Adipocyte (in vitro differentiated cells): Measurements from ENCODE around the gene WNT7B.

Source experiments
- DNase-seq: peaks from one replicate; pipeline ENCODE4 v3.0.0-alpha.2; 2015; ENCODE audit warnings: low read depth
- H3K27me3 ChIP-seq: replicated peaks from 2 replicates; pipeline ENCODE4 v1.7.0; 2013; ENCODE audit warnings: mild to moderate bottlenecking, low read length, moderate library complexity; ENCODE audit not compliant: control insufficient read depth, insufficient read depth
- H3K36me3 ChIP-seq: 2 replicates; pipeline ENCODE4 v1.7.0; 2013; ENCODE audit warnings: low read length, mild to moderate bottlenecking, moderate library complexity; ENCODE audit not compliant: control insufficient read depth, insufficient read depth, severe bottlenecking
- H3K4me1 ChIP-seq: 2 replicates; pipeline ENCODE4 v1.7.0; 2013; ENCODE audit warnings: mild to moderate bottlenecking, low read length, moderate library complexity; ENCODE audit not compliant: control insufficient read depth, insufficient read depth
- H3K4me3 ChIP-seq: 2 replicates; pipeline ENCODE4 v1.7.0; 2013; ENCODE audit warnings: mild to moderate bottlenecking, low read length, moderate library complexity
- H3K9ac ChIP-seq: 2 replicates; pipeline ENCODE4 v1.7.0; 2013; ENCODE audit warnings: mild to moderate bottlenecking, low read length, moderate library complexity
- H3K9me3 ChIP-seq: 2 replicates; pipeline ENCODE4 v1.7.0; 2013; ENCODE audit warnings: mild to moderate bottlenecking, low read length, moderate library complexity; ENCODE audit not compliant: control insufficient read depth

The WNT7B gene

GRCh38 chr22:45886540-45886939 lies 90.4 kb downstream of the WNT7B start:
- H3K4me1 ChIP-seq, result no peaks in the 10 kb centered on the region
- no peak overlapping the region for H3K9ac ChIP-seq
- H3K27me3 ChIP-seq, result peaks cover 48% of the 10 kb centered on the region
- no peaks in the 10 kb centered on the region for H3K36me3 ChIP-seq
- no peak overlapping the region for H3K4me3 ChIP-seq
- DNase-seq, result no peak
- H3K9me3 ChIP-seq, result no peaks in the 10 kb centered on the region

- Histone ChIP-seq H3K27me3 (peaks cover 53% of the 10 kb centered on the region), H3K36me3 (no peaks in the 10 kb centered on the region), H3K9ac (no peak overlapping the region), H3K9me3 (no peaks in the 10 kb centered on the region), H3K4me1 (no peaks in the 10 kb centered on the region), H3K4me3 (no peak overlapping the region)
- no peak for DNase-seq
Measured at GRCh38 chr22:45885941-45886395, 91.0 kb downstream of the WNT7B start.

GRCh38 chr22:45885171-45885840 lies 91.7 kb downstream of the WNT7B start:
- no peak for DNase-seq
- no peak overlapping the region for H3K9ac ChIP-seq
- no peak overlapping the region for H3K4me3 ChIP-seq
- peaks cover 5% of the 10 kb centered on the region for H3K4me1 ChIP-seq
- H3K27me3 ChIP-seq, result peaks cover 60% of the 10 kb centered on the region
- no peaks in the 10 kb centered on the region for H3K36me3 ChIP-seq
- no peaks in the 10 kb centered on the region for H3K9me3 ChIP-seq

GRCh38 chr22:45884201-45885062 lies 92.5 kb downstream of the WNT7B start:
- no peak for DNase-seq
- Histone ChIP-seq H3K4me1 (peaks cover 5% of the 10 kb centered on the region), H3K4me3 (no peak overlapping the region), H3K9me3 (no peaks in the 10 kb centered on the region), H3K27me3 (peaks cover 67% of the 10 kb centered on the region), H3K9ac (no peak overlapping the region), H3K36me3 (no peaks in the 10 kb centered on the region)

GRCh38 chr22:45883811-45884170 lies 93.2 kb downstream of the WNT7B start:
- H3K9ac ChIP-seq, result no peak overlapping the region
- no peaks in the 10 kb centered on the region for H3K9me3 ChIP-seq
- H3K4me3 ChIP-seq, result no peak overlapping the region
- no peak for DNase-seq
- peaks cover 5% of the 10 kb centered on the region for H3K4me1 ChIP-seq
- peaks cover 67% of the 10 kb centered on the region for H3K27me3 ChIP-seq
- no peaks in the 10 kb centered on the region for H3K36me3 ChIP-seq

GRCh38 chr22:45882881-45883810 lies 93.8 kb downstream of the WNT7B start:
- no peak for DNase-seq
- Histone ChIP-seq H3K27me3 (peaks cover 72% of the 10 kb centered on the region), H3K4me3 (no peak overlapping the region), H3K4me1 (peaks cover 5% of the 10 kb centered on the region), H3K9me3 (no peaks in the 10 kb centered on the region), H3K9ac (no peak overlapping the region), H3K36me3 (no peaks in the 10 kb centered on the region)

- no peak for DNase-seq
- peaks cover 77% of the 10 kb centered on the region for H3K27me3 ChIP-seq
- H3K9me3 ChIP-seq, result no peaks in the 10 kb centered on the region
- no peak overlapping the region for H3K4me3 ChIP-seq
- H3K36me3 ChIP-seq, result no peaks in the 10 kb centered on the region
- H3K4me1 ChIP-seq, result peaks cover 5% of the 10 kb centered on the region
- no peak overlapping the region for H3K9ac ChIP-seq
Measured at GRCh38 chr22:45881524-45881875, 95.5 kb downstream of the WNT7B start.

- DNase-seq, result peak; percentile 28
- H3K4me3 ChIP-seq, result peak overlapping the region; percentile 33
Measured at GRCh38 chr22:45880716-45881523, 96.0 kb downstream of the WNT7B start.

GRCh38 chr22:45880091-45880715 lies 96.8 kb downstream of the WNT7B start:
- H3K4me3 ChIP-seq, result peak overlapping the region; percentile 33
- no peak for DNase-seq
- peaks cover 5% of the 10 kb centered on the region for H3K4me1 ChIP-seq
- no peaks in the 10 kb centered on the region for H3K36me3 ChIP-seq
- peaks cover 77% of the 10 kb centered on the region for H3K27me3 ChIP-seq
- no peaks in the 10 kb centered on the region for H3K9me3 ChIP-seq
- no peak overlapping the region for H3K9ac ChIP-seq

More at GRCh38 chr22:45880716-45881523, 96.0 kb downstream of the WNT7B start:
- Histone ChIP-seq H3K9me3 (no peaks in the 10 kb centered on the region), H3K4me1 (peaks cover 5% of the 10 kb centered on the region), H3K9ac (no peak overlapping the region), H3K36me3 (no peaks in the 10 kb centered on the region), H3K27me3 (peaks cover 77% of the 10 kb centered on the region)

- peaks cover 74% of the 10 kb centered on the region for H3K27me3 ChIP-seq
- H3K9ac ChIP-seq, result no peak overlapping the region
- H3K4me1 ChIP-seq, result peaks cover 5% of the 10 kb centered on the region
- H3K9me3 ChIP-seq, result no peaks in the 10 kb centered on the region
- H3K36me3 ChIP-seq, result no peaks in the 10 kb centered on the region
- H3K4me3 ChIP-seq, result no peak overlapping the region
- no peak for DNase-seq
Measured at GRCh38 chr22:45879552-45879949, 97.4 kb downstream of the WNT7B start.
